PFSK-1 (cell line): ENCODE measurements around the gene EPB42.

ENCODE experiments used
- FOXP2 ChIP-seq: optimal IDR thresholded peaks from 2 replicates; pipeline ENCODE3; 2011; ENCODE audit warnings: borderline replicate concordance, control low read depth, inconsistent platforms; ENCODE audit not compliant: insufficient read depth; ENCODE audit errors: extremely low read length, extremely low read depth
- POLR2AphosphoS5 ChIP-seq: IDR thresholded peaks from 2 replicates; pipeline ENCODE4 v1.6.1; 2012; ENCODE audit warnings: low read depth, mild to moderate bottlenecking, control low read depth, low read length, moderate library complexity
- REST ChIP-seq, 2 experiments: IDR thresholded peaks; 2 replicates each; pipeline versions ENCODE4 v1.6.1 to v1.8.0; 2011 to 2012; ENCODE audit warnings: low read depth in 2 of 2, low read length in 2 of 2, control low read depth in 1 of 2, inconsistent platforms in 1 of 2, mild to moderate bottlenecking in 1 of 2, moderate library complexity in 1 of 2; ENCODE audit not compliant: insufficient read depth in 1 of 2
- SIN3A ChIP-seq: IDR thresholded peaks from 2 replicates; pipeline ENCODE4 v1.6.1; 2012; ENCODE audit warnings: mild to moderate bottlenecking, low read length, moderate library complexity, borderline replicate concordance; ENCODE audit not compliant: insufficient read depth
- TAF1 ChIP-seq: IDR thresholded peaks from 2 replicates; pipeline ENCODE4 v1.6.1; 2012; ENCODE audit warnings: low read length, control low read depth, borderline replicate concordance; ENCODE audit not compliant: insufficient read depth

The EPB42 gene

GRCh38 chr15:43266386-43266785, 45.6 kb upstream of the EPB42 start:
- no peak for TF ChIP-seq TAF1
- TF ChIP-seq FOXP2, result no peak
- TF ChIP-seq REST (IDR thresholded peaks at IDR 0.05; ENCODE audit: insufficient read depth in 1 of 2, low read depth in 2 of 2, low read length in 2 of 2), result no peak
- no peak for TF ChIP-seq SIN3A
- TF ChIP-seq POLR2AphosphoS5, result no peak

GRCh38 chr15:43260011-43260615, 39.3 kb upstream of the EPB42 start:
- TF ChIP-seq REST (IDR thresholded peaks at IDR 0.05; ENCODE audit: insufficient read depth in 1 of 2, low read depth in 2 of 2, low read length in 2 of 2) (no peak), FOXP2 (no peak), SIN3A (no peak), TAF1 (no peak), POLR2AphosphoS5 (no peak)

GRCh38 chr15:43258781-43259180, 38.0 kb upstream of the EPB42 start:
- no peak for TF ChIP-seq SIN3A

- TF ChIP-seq SIN3A (no peak), POLR2AphosphoS5 (no peak), FOXP2 (no peak), REST (IDR thresholded peaks at IDR 0.05; ENCODE audit: insufficient read depth in 1 of 2, low read depth in 2 of 2, low read length in 2 of 2) (no peak), TAF1 (no peak)
Observed at GRCh38 chr15:43256341-43256740, 35.5 kb upstream of the EPB42 start.

- TF ChIP-seq POLR2AphosphoS5, result no peak
- TF ChIP-seq REST (IDR thresholded peaks at IDR 0.05; ENCODE audit: insufficient read depth in 1 of 2, low read depth in 2 of 2, low read length in 2 of 2), result no peak
- no peak for TF ChIP-seq SIN3A
- no peak for TF ChIP-seq TAF1
- TF ChIP-seq FOXP2, result no peak
Observed at GRCh38 chr15:43255376-43255775, 34.6 kb upstream of the EPB42 start.
